GM19240 (cell line): ENCODE data around the gene TSHR.

ENCODE experiments used
- DNase-seq: peaks from one replicate; pipeline ENCODE4 v3.0.0; 2011; ENCODE audit warnings: low spot score; ENCODE audit not compliant: insufficient read length

TSHR gene

DNA sequence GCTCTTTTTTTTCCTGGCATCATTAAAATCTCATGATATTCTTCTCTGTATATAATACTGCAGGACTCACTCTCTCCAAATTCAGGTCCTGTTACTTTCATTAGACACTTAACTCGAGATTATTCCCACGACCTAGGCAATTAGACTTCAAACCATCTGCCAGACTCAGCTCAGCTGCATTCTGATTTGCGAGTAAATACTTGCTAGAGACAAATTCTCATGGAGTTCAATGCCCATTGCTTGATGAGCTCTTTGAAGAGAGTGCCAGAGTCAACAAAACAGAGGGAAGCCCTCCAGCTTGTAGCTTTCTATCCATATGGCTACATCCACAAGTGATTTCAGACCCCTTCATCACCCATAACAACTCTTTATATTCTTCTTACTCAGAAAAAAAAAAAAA, 177.0 kb downstream of the TSHR start:
- no peak for DNase-seq

DNA sequence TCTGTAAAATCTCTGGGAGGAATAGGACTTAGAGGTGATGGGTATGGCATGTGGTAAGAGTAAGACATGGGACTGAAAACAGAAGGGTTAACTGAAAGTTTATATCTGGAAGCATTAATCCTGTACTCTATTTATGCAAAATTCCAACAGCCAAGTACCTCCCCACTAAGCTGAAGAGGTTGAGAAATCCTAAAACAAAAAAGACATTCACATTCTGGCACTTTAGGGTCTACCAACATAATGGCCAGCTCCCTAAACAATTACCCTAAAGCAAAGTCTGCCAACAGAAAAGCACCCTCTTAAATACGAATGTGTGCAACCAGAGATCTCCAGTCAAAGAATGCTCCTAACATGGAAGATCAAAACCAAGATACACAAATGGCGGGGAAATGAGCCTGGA, 178.0 kb downstream of the TSHR start:
- DNase-seq: no peak

DNA sequence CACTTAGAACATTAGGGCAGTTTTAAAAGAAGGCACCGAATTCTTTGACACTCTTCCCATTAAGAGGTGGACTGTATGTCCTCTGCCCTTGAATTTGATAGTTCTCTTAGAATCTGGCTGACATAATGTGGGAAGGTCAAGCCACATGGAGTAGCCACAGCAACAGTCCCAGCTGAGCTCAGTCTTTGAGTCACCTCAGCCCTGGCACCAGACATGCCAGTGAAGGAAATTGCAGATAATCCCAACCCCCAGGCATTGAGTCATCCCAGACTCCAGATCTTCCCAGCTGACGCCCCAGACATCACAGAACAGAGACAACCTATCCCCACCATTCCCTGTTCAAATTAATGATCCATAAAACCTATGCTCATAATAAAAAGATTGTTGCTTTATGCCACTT, 181.9 kb downstream of the TSHR start:
- no peak for DNase-seq

GRCh38 chr14:81138429-81138828, 183.0 kb downstream of the TSHR start:
- no peak for DNase-seq

DNA sequence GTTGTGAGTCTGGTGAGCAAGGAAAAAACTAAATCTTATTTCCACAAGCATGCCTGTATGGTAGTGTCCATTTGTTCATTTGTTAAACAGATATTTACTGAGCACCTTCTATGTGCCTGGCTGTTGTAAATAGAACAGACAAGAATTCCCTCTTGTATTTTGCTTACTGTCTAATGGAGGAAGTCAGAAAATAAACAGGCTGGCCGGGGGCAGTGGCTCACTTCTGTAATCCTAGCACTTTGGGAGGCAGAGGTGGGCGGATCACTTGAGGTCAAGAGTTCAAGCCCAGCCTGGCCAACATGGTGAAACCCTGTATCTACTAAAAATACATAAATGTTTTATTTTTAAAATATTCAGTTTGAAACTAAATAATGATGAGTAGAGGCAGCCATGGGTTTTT, 186.0 kb downstream of the TSHR start:
- DNase-seq: no peak

GRCh38 chr14:81143793-81144192, 188.4 kb downstream of the TSHR start:
- DNase-seq: no peak

- no peak for DNase-seq
Observed at GRCh38 chr14:81144824-81145603, 189.6 kb downstream of the TSHR start.

- no peak for DNase-seq
Observed at GRCh38 chr14:81147140-81147897, 191.9 kb downstream of the TSHR start.

DNA sequence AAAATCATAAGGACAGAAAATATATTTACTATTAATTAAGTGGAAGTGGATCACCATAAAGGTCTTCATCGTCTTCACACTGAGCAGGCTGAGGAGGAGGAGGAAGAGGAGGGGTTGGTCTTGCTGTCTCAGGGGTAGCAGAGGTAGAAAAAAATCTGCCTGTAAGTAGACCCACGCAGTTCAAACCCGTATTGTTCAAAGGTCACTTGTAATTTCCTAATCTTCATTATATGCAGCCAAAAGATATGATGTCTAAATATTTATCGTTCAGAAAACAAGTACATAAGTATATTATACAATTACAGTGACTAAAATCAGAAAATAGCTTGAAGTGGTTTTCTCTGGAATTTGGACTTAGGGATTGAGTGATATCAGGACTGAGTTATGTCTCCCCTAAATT, 193.2 kb downstream of the TSHR start:
- no peak for DNase-seq

DNA sequence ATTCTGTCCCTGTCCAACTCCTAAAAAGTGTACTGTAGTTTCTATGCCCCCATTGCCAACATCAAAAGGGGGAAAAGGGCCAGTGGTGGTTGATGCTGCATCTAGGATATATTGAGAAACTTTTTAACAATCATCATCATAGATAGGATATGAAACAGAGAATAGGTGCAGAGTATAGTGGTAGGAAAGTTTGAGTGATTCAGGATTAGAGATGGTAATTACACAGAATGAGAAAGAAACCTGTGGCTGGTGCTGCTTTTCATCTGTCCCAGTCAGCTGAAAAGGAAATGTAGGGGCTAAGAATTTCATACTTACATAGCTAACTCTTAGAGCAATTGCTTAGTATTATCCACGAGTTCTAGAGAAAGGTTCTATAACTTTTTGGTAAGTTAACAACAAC, 197.8 kb downstream of the TSHR start:
- DNase-seq: no peak

GRCh38 chr14:81157431-81157830, 202.0 kb downstream of the TSHR start:
- DNase-seq: no peak

DNA sequence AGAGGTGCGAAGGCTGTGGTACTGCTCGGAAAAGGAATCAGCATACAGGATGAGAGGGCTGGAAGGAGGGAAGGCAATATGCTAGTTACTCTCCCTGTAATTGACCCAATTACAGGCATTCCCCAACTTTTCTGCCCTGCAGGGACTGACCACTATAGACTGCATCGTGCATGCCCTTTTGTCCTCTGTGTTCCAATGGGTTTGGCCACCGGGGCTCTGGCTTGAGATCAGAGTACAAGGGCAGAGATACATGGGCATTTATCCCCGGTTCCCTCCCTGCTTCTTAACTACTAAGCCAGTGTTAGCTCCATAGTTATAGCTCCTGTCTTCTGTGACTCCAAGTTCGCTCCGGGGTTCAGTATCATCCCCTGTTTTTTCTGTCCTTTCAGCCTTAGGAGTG, 205.7 kb downstream of the TSHR start:
- DNase-seq: no peak

- no peak for DNase-seq
Observed at GRCh38 chr14:81161749-81162148, 206.3 kb downstream of the TSHR start.

DNA sequence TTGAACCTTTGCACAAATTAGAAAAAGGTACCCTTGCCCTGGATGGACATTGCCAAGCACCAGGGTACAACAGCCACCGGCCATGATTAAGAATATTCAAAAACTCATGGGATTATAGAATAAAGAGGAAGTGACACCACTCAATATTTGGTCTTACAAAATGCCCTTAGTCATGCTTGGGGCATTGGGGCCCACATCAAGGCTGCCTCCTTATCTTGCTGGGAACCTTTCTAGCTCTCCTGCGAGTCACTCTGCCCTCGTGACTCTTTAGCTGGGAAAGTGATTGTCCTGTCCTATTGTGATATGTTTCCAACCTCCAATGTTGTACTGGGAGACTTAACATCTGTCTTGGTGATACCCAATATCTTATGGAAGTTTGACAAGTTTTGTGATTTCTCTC, 207.5 kb downstream of the TSHR start:
- DNase-seq: no peak

- peak; percentile 25 for DNase-seq
Observed at GRCh38 chr14:81164167-81164774, 208.8 kb downstream of the TSHR start.

- no peak for DNase-seq
Observed at GRCh38 chr14:81165188-81165587, 209.8 kb downstream of the TSHR start.

DNA sequence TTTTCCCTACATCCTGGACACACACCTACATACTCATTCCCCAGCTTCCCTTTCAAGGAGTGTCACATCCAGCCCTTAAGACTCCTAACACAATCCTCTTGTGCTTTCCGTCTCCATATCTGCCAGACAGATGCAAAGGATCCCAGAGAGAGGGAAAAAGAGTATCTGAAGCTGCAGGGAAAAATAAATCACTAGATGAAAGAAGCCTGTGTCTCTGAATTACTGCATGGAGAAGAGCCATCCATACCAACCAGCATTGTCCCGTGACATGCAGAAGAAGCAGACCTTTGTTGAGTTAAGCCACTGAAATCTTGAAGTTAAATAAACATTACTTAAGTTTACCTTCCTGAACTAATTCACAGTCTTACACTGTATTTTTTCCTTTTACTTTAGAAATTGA, 210.7 kb downstream of the TSHR start:
- no peak for DNase-seq

GRCh38 chr14:81169267-81169666, 213.8 kb downstream of the TSHR start:
- DNase-seq: no peak

- DNase-seq: no peak
Observed at GRCh38 chr14:81169711-81170103, 214.3 kb downstream of the TSHR start.

GRCh38 chr14:81170104-81170828, 214.8 kb downstream of the TSHR start:
- DNase-seq: peak; percentile 34

GRCh38 chr14:81170829-81171195, 215.4 kb downstream of the TSHR start:
- no peak for DNase-seq

DNA sequence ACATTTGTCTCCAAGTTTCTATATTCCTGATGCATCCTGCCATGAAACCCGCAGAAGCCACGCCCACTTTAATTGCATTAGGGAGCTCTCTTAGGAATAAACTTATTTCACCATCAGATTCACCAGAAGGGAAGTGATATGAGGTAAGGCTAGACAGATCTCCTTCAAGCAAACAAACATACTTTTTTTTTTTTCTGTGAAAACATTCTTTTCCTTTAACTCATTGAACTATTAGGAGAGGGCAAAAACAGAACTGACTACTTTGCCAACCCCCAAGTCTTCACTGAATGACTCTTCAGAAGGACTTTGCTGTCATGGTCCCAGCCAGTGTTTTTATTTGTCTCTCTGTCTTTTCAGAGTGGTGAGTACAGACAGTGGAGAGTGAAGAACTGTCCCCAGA, 216.9 kb downstream of the TSHR start:
- no peak for DNase-seq
